Smooth muscle cell (in vitro differentiated cells): ENCODE results near the gene KASH5. TPM values are rescaled to one million over a fixed set of nuclear protein-coding genes. Genes with fewer than 3 reads are reported as not detected.

Experiments used
- DNase-seq: peaks from one replicate; lab custom pipeline; 2025; ENCODE audit not compliant: unreplicated experiment; lab: John Stamatoyannopoulos, UW
- H2AFZ ChIP-seq: fragments of 200-600 bp; sonication (generic); 2 replicates; pipeline ENCODE4 v1.6.0; 2016; ENCODE audit warnings: antibody characterized with exemption, low read depth, mild to moderate bottlenecking
- H3F3A ChIP-seq: fragments of 200-600 bp; sonication (generic); 2 replicates; pipeline ENCODE4 v1.6.0; 2017; ENCODE audit warnings: antibody characterized with exemption, low read depth
- H3K27ac ChIP-seq: fragments of 200-600 bp; sonication (generic); 2 replicates; pipeline ENCODE4 v1.5.1; 2016; ENCODE audit warnings: low read depth, mild to moderate bottlenecking
- H3K27me3 ChIP-seq: fragments of 200-600 bp; sonication (generic); 2 replicates; pipeline ENCODE4 v1.6.1; 2016; ENCODE audit warnings: low read depth, mild to moderate bottlenecking
- H3K36me3 ChIP-seq: fragments of 200-600 bp; sonication (generic); 2 replicates; pipeline ENCODE4 v1.5.1; 2016; ENCODE audit warnings: low read depth
- H3K4me1 ChIP-seq: fragments of 200-600 bp; sonication (generic); 2 replicates; pipeline ENCODE4 v1.5.1; 2016; ENCODE audit warnings: low read depth
- H3K4me2 ChIP-seq: fragments of 200-600 bp; sonication (generic); 2 replicates; pipeline ENCODE4 v1.6.0; 2016; ENCODE audit warnings: mild to moderate bottlenecking
- H3K4me3 ChIP-seq: fragments of 200-600 bp; sonication (generic); 2 replicates; pipeline ENCODE4 v1.5.1; 2016; ENCODE audit warnings: mild to moderate bottlenecking
- H3K79me2 ChIP-seq: fragments of 200-600 bp; sonication (generic); 2 replicates; pipeline ENCODE4 v1.6.0; 2016; ENCODE audit warnings: low read depth, mild to moderate bottlenecking
- H3K9ac ChIP-seq: fragments of 200-600 bp; sonication (generic); 2 replicates; pipeline ENCODE4 v1.6.0; 2016; ENCODE audit warnings: low read depth
- H3K9me3 ChIP-seq: fragments of 200-600 bp; sonication (generic); replicated peaks from 2 replicates; pipeline ENCODE4 v1.5.1; 2016; ENCODE audit warnings: low read depth
- H4K20me1 ChIP-seq: fragments of 200-600 bp; sonication (generic); 2 replicates; pipeline ENCODE4 v1.6.0; 2016; ENCODE audit warnings: low read depth
- WGBS: methylation state at CpG from one replicate; pipeline ENCODE4 v1.1.7; 2016; ENCODE audit warnings: low lambda C conversion rate; 5-methylcytosine and 5-hydroxymethylcytosine counted together
- polyA plus RNA-seq: library from polyadenylated mRNA; unstranded; fragments of >200 nt; fragmentation: Nextera tagmentation; extraction: Ambion mirVana; gene quantifications from 2 replicates; pipeline ENCODE4 v1.2.1, GENCODE V29; 2016
- total RNA-seq: library from RNA; depleted of rRNA; stranded (reverse); fragments of >200 nt; gene quantifications from 2 replicates; pipeline ENCODE4 v1.2.3, GENCODE V29; 2014
- TF ChIP-seq, protein P1 (sequence below): fragments of 200-600 bp; sonication (generic); IDR thresholded peaks from 2 replicates; pipeline ENCODE4 v1.5.1; 2017; ENCODE audit warnings: borderline replicate concordance, mild to moderate bottlenecking, antibody characterized with exemption; ENCODE audit not compliant: insufficient read depth, poor library complexity, severe bottlenecking

KASH5 gene
- total and polyA plus RNA-seq, 2 experiments from 2014 or later, result not detected

DNA sequence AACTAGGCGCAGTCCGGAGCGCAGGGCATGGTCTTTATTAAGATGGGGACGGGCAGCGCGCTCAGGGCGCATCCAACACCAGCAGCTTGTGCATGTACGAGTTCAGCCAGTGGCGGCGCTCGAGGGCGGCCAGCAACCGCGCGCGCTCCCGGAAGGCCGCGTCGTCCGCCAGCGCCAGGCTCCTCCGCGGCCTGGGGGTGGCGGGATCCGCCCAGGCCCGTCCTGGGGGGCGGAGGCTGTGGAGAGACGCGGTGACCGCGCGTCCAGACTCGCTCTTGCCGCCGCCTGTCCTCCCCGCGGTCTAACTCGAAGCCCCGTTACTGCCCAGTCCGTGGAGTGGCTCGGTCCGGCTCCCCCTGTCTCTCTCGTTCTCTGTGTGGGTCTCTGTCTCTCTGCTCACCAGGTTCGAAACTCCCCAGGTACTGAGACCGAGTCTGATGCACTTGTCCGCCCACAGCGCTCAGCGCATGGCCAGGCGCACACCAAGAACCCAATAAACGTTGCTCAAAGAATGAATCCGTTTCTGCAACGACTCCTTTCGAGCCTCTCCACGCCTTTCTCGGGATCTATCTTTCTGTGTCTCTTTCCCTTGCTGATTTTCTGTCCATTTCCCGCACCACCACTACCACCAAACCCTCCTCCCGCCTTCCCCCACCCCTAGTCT is 34.5 kb downstream of the KASH5 start:
- H3K4me3 ChIP-seq, result no peak overlapping the region
- no peaks in the 10 kb centered on the region for H4K20me1 ChIP-seq
- no peak overlapping the region for H3K27ac ChIP-seq
- no peaks in the 10 kb centered on the region for H3K36me3 ChIP-seq
- peaks cover 99% of the 10 kb centered on the region for H3K27me3 ChIP-seq
- DNase-seq, result no peak
- H2AFZ ChIP-seq, result no peak overlapping the region
- H3K79me2 ChIP-seq, result no peaks in the 10 kb centered on the region
- peak overlapping the region; percentile 65 for H3K4me2 ChIP-seq
- H3K4me1 ChIP-seq, result peaks cover 13% of the 10 kb centered on the region
- peaks cover 3% of the 10 kb centered on the region for H3F3A ChIP-seq
- TF ChIP-seq, protein P1, sequence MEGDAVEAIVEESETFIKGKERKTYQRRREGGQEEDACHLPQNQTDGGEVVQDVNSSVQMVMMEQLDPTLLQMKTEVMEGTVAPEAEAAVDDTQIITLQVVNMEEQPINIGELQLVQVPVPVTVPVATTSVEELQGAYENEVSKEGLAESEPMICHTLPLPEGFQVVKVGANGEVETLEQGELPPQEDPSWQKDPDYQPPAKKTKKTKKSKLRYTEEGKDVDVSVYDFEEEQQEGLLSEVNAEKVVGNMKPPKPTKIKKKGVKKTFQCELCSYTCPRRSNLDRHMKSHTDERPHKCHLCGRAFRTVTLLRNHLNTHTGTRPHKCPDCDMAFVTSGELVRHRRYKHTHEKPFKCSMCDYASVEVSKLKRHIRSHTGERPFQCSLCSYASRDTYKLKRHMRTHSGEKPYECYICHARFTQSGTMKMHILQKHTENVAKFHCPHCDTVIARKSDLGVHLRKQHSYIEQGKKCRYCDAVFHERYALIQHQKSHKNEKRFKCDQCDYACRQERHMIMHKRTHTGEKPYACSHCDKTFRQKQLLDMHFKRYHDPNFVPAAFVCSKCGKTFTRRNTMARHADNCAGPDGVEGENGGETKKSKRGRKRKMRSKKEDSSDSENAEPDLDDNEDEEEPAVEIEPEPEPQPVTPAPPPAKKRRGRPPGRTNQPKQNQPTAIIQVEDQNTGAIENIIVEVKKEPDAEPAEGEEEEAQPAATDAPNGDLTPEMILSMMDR, result peak; percentile 29
- H3K9ac ChIP-seq, result no peak overlapping the region
- WGBS, result 9% methylated on average over 38 of the region's 58 CpGs
- no peaks in the 10 kb centered on the region for H3K9me3 ChIP-seq

GRCh38 chr19:49423071-49423984 is 35.3 kb downstream of the KASH5 start, which contains the start of gene PTH2:
Gene PTH2 (minus strand): TSS chr19:49423441. CDS start chr19:49423339, 102 bp downstream.
- Histone ChIP-seq H3K27me3 (peaks cover 99% of the 10 kb centered on the region), H3K4me2 (peak within 1 kb of the TSS; percentile 65), H3K9ac (no peak within 1 kb of the TSS), H3K4me1 (peaks cover 19% of the 10 kb centered on the region), H3K27ac (no peak within 1 kb of the TSS), H3K9me3 (no peaks in the 10 kb centered on the region), H3K36me3 (no peaks in the 10 kb centered on the region), H3F3A (peaks cover 3% of the 10 kb centered on the region), H4K20me1 (no peaks in the 10 kb centered on the region), H2AFZ (no peak within 1 kb of the TSS), H3K79me2 (no peaks in the 10 kb centered on the region), H3K4me3 (no peak within 1 kb of the TSS)
- TF ChIP-seq, protein P1, result no peak
- WGBS, result 33% methylated on average over 40 of the region's 42 CpGs
- DNase-seq, result no peak

DNA sequence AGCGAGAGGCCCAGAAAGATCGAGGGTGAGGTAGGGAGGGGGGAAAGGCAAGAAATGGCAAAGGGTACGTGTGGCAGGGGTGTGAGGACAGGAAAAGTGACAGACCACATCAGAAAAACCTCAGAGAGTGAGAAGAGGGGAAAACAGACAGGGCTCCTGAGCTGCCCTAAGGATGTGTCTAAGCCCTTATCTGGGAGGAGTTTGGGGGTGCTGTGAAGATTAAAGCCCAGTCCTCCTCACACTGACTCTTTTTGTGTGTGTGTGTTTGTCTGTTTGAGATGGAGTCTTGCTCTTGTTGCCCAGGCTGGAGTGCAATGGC is 35.9 kb downstream of the KASH5 start:
- Histone ChIP-seq H2AFZ (no peak overlapping the region), H3K27me3 (peaks cover 99% of the 10 kb centered on the region), H3K4me1 (peaks cover 19% of the 10 kb centered on the region), H3K4me2 (no peak overlapping the region), H3K4me3 (no peak overlapping the region), H3K9ac (no peak overlapping the region), H3K36me3 (no peaks in the 10 kb centered on the region), H3F3A (peaks cover 3% of the 10 kb centered on the region), H3K79me2 (no peaks in the 10 kb centered on the region), H3K9me3 (no peaks in the 10 kb centered on the region), H4K20me1 (no peaks in the 10 kb centered on the region), H3K27ac (no peak overlapping the region)
- no peak for DNase-seq
- WGBS, result 37% methylated on average over 3 of the region's 3 CpGs
- TF ChIP-seq, protein P1, result no peak
